CD14-positive monocyte (primary cell): ENCODE results near the gene SUFU. TPM values are rescaled to one million over a fixed set of nuclear protein-coding genes. Genes with fewer than 3 reads are reported as not detected.

Source experiments
- DNase-seq, 3 donors: peaks; one replicate each; pipeline ENCODE4 v3.0.0-alpha.2; 2011 to 2022
- H2AFZ ChIP-seq: 2 replicates; pipeline ENCODE4 v1.6.0; 2012; ENCODE audit warnings: mild to moderate bottlenecking, low read depth, low read length, inconsistent platforms; ENCODE audit not compliant: insufficient read depth, poor library complexity, severe bottlenecking
- H3K27ac ChIP-seq, 2 donors: 1 replicate in 1 of 2; 2 replicates in 1 of 2; pipeline ENCODE4 v1.5.1; 2012 to 2013; ENCODE audit warnings: low read length in 2 of 2, control low read depth in 1 of 2, inconsistent platforms in 1 of 2, low read depth in 1 of 2, mild to moderate bottlenecking in 1 of 2
- H3K27me3 ChIP-seq, 2 donors: one replicate each; pipeline versions ENCODE4 v1.6.0 to v1.6.1; 2011 to 2013; ENCODE audit warnings: low read length in 2 of 2; ENCODE audit not compliant: control insufficient read depth in 2 of 2, insufficient read depth in 2 of 2
- H3K36me3 ChIP-seq, 2 donors: replicated peaks in 1 of 2; 1 replicate in 1 of 2; 2 replicates in 1 of 2; pipeline versions ENCODE4 v1.5.1 to v1.6.1; 2012 to 2013; ENCODE audit warnings: low read length in 2 of 2, control low read depth in 1 of 2, inconsistent platforms in 1 of 2, mild to moderate bottlenecking in 1 of 2; ENCODE audit not compliant: insufficient read depth in 2 of 2, control insufficient read depth in 1 of 2
- H3K4me1 ChIP-seq, 2 donors: 1 replicate in 1 of 2; 2 replicates in 1 of 2; pipeline versions ENCODE4 v1.5.1 to v1.6.1; 2012 to 2013; ENCODE audit warnings: low read length in 2 of 2, control low read depth in 1 of 2, inconsistent platforms in 1 of 2, mild to moderate bottlenecking in 1 of 2, moderate library complexity in 1 of 2; ENCODE audit not compliant: insufficient read depth in 2 of 2, control insufficient read depth in 1 of 2
- H3K4me2 ChIP-seq: replicated peaks from 2 replicates; pipeline ENCODE3; 2012; ENCODE audit warnings: low read length, moderate library complexity, mild to moderate bottlenecking; ENCODE audit not compliant: poor library complexity, severe bottlenecking; ENCODE audit errors: extremely low read depth
- H3K4me3 ChIP-seq, 3 experiments: fragments of 200-600 bp in 1 of 3; sonication (generic) in 1 of 3; replicated peaks in 1 of 3; 1 replicate in 2 of 3; 2 replicates in 1 of 3; pipeline ENCODE4 v1.5.1; 2011 to 2013; ENCODE audit warnings: low read length in 3 of 3, mild to moderate bottlenecking in 3 of 3, control low read depth in 2 of 3, low read depth in 2 of 3, inconsistent platforms in 1 of 3, moderate library complexity in 1 of 3
- H3K79me2 ChIP-seq: 2 replicates; pipeline ENCODE4 v1.6.0; 2012; ENCODE audit warnings: mild to moderate bottlenecking, control low read depth, inconsistent platforms, low read length, moderate library complexity; ENCODE audit not compliant: insufficient read depth
- H3K9ac ChIP-seq: 2 replicates; pipeline ENCODE4 v1.6.0; 2017; ENCODE audit warnings: low read length, mild to moderate bottlenecking; ENCODE audit not compliant: insufficient read depth, poor library complexity, severe bottlenecking
- H3K9me3 ChIP-seq, 2 donors: replicated peaks in 1 of 2; 1 replicate in 1 of 2; 2 replicates in 1 of 2; pipeline versions ENCODE4 v1.5.1 to v1.6.1; 2012 to 2013; ENCODE audit warnings: low read length in 2 of 2, control low read depth in 1 of 2; ENCODE audit not compliant: control insufficient read depth in 1 of 2, insufficient read depth in 1 of 2
- H4K20me1 ChIP-seq: 2 replicates; pipeline ENCODE4 v1.6.0; 2012; ENCODE audit warnings: mild to moderate bottlenecking, low read length, control low read depth, moderate library complexity; ENCODE audit not compliant: insufficient read depth
- H3K27ac Mint-ChIP-seq, 7 donors: one replicate each; pipeline ENCODE4 v1.8.0; 2020; ENCODE audit warnings: mild to moderate bottlenecking in 7 of 7, mixed read lengths in 7 of 7, moderate library complexity in 6 of 7, inconsistent platforms in 2 of 7
- H3K27me3 Mint-ChIP-seq, 3 donors: one replicate each; pipeline ENCODE4 v1.8.0; 2021 to 2022; ENCODE audit warnings: low read depth in 3 of 3, mild to moderate bottlenecking in 3 of 3, mixed read lengths in 3 of 3, moderate library complexity in 3 of 3, inconsistent platforms in 1 of 3
- H3K36me3 Mint-ChIP-seq, 2 donors: one replicate each; pipeline ENCODE4 v1.8.0; 2020; ENCODE audit warnings: mixed read lengths in 2 of 2, inconsistent platforms in 1 of 2, mild to moderate bottlenecking in 1 of 2
- H3K4me1 Mint-ChIP-seq: one replicate; pipeline ENCODE4 v1.8.0; 2020; ENCODE audit warnings: mild to moderate bottlenecking, mixed read lengths
- H3K4me3 Mint-ChIP-seq, 2 donors: one replicate each; pipeline ENCODE4 v1.8.0; 2020; ENCODE audit warnings: mild to moderate bottlenecking in 2 of 2, mixed read lengths in 2 of 2, moderate library complexity in 1 of 2
- H3K9me3 Mint-ChIP-seq, 7 donors: one replicate each; pipeline ENCODE4 v1.8.0; 2020 to 2022; ENCODE audit warnings: mixed read lengths in 7 of 7, mild to moderate bottlenecking in 6 of 7, moderate library complexity in 6 of 7, inconsistent platforms in 2 of 7
- CTCF ChIP-seq: fragments of 200-600 bp; IDR thresholded peaks from one replicate; pipeline ENCODE4 v1.8.0; 2022; ENCODE audit warnings: antibody characterized with exemption, mild to moderate bottlenecking
- WGBS: methylation state at CpG from one replicate; pipeline ENCODE4 v1.1.5; 2013; ENCODE audit warnings: missing lambda C conversion rate; ENCODE audit not compliant: insufficient coverage; 5-methylcytosine and 5-hydroxymethylcytosine counted together
- intact Hi-C, 2 donors: fragments of 100-400 bp; cut with micrococcal nuclease; formaldehyde crosslinking; loops; one replicate each; pipeline versions ENCODE4 v1.15.0 to v1.15.1; 2023
- polyA plus RNA-seq, 3 donors: library from polyadenylated mRNA; depleted of rRNA in 1 of 3; unstranded in 2 of 3; stranded (reverse) in 1 of 3; fragments of 300-500 nt in 2 of 3; fragments of >200 nt in 1 of 3; fragmentation: Illumina TruSeq in 2 of 3; gene quantifications; 1 replicate in 2 of 3; 2 replicates in 1 of 3; pipeline ENCODE4 v1.2.3, GENCODE V29; 2012 to 2021

The SUFU gene
- polyA plus RNA-seq, 3 donors: 3.2 to 10.0 (median 5.7) TPM

GRCh38 chr10:102649797-102650654 is 146.3 kb downstream of the SUFU start:
- Histone ChIP-seq H3K79me2 (peaks cover 99% of the 10 kb centered on the region), H4K20me1 (peaks cover 90% of the 10 kb centered on the region), H3K4me3 (peak overlapping the region in 2 of 3 experiments; percentile 76 to 99), H2AFZ (no peak overlapping the region), H3K4me1 (peaks cover 70 to 77% of the 10 kb centered on the region in 2 donors), H3K9ac (peak overlapping the region; percentile 96), H3K9me3 (no peaks in the 10 kb centered on the region), H3K27me3 (no peaks in the 10 kb centered on the region), H3K4me2 (peak overlapping the region; percentile 89), H3K27ac (peak overlapping the region; percentile 84 to 99), H3K36me3 (peaks cover 39 to 46% of the 10 kb centered on the region in 2 donors)
- peak overlapping the region; percentile 99 for H3K4me3 Mint-ChIP-seq
- H3K36me3 Mint-ChIP-seq: peaks cover 44 to 76% of the 10 kb centered on the region in 2 donors
- H3K4me1 Mint-ChIP-seq: peaks cover 82% of the 10 kb centered on the region
- H3K9me3 Mint-ChIP-seq: peaks cover 0 to 2% (median 0%) of the 10 kb centered on the region in 7 donors
- intact Hi-C loops: loop anchor here in 1 of 2 donors (5.0 kb wide), 1 partner anchor 62 kb away; the partner anchor contains the start of genes ARL3 and SFXN2
- no peak for TF ChIP-seq CTCF
- H3K27ac Mint-ChIP-seq: peak overlapping the region; percentile 88 to 95 (median 94)
- peaks cover 0 to 3% (median 0%) of the 10 kb centered on the region in 3 donors for H3K27me3 Mint-ChIP-seq
- WGBS: 75% methylated on average over 11 of the region's 12 CpGs
- DNase-seq: no peak

- Histone ChIP-seq H3K4me2 (peak overlapping the region; percentile 89), H4K20me1 (peaks cover 96% of the 10 kb centered on the region), H3K27ac (peak overlapping the region; percentile 84 to 99), H3K9ac (peak overlapping the region; percentile 37), H3K79me2 (peaks cover 100% of the 10 kb centered on the region), H3K27me3 (no peaks in the 10 kb centered on the region), H3K36me3 (peaks cover 47 to 54% of the 10 kb centered on the region in 2 donors), H3K9me3 (no peaks in the 10 kb centered on the region), H2AFZ (no peak overlapping the region), H3K4me3 (peak overlapping the region in 1 of 3 experiments; percentile 99), H3K4me1 (peaks cover 70 to 77% of the 10 kb centered on the region in 2 donors)
- peaks cover 82% of the 10 kb centered on the region for H3K4me1 Mint-ChIP-seq
- intact Hi-C loops: no loop called here
- peaks cover 51 to 82% of the 10 kb centered on the region in 2 donors for H3K36me3 Mint-ChIP-seq
- peaks cover 0 to 3% (median 0%) of the 10 kb centered on the region in 3 donors for H3K27me3 Mint-ChIP-seq
- peak overlapping the region; percentile 88 to 95 (median 94) for H3K27ac Mint-ChIP-seq
- peak overlapping the region; percentile 31 to 73 for H3K4me3 Mint-ChIP-seq
- WGBS: 57% methylated on average over 5 of the region's 11 CpGs
- DNase-seq: peak in 1 of 3 donors; percentile 40
- TF ChIP-seq CTCF: no peak
- no peaks in the 10 kb centered on the region for H3K9me3 Mint-ChIP-seq
These were observed 147.1 kb downstream of the SUFU start for GRCh38 chr10:102650655-102651454.
